Chondrocyte (in vitro differentiated cells): Measurements from ENCODE around the gene DNAJC7. TPM values are rescaled to one million over a fixed set of nuclear protein-coding genes. Genes with fewer than 3 reads are reported as not detected.

Source experiments
- DNase-seq: peaks from one replicate; pipeline ENCODE4 v3.0.0; 2021; ENCODE audit warnings: mixed read lengths, low spot score
- H3K27ac Mint-ChIP-seq: one replicate; pipeline ENCODE4 v1.8.0; 2021; ENCODE audit warnings: mild to moderate bottlenecking, moderate library complexity, mixed read lengths; ENCODE audit not compliant: unreplicated experiment
- H3K27me3 Mint-ChIP-seq: 2 replicates; pipeline ENCODE4 v1.8.0; 2021; ENCODE audit warnings: low read depth, mixed read lengths
- H3K36me3 Mint-ChIP-seq: 2 replicates; pipeline ENCODE4 v1.8.0; 2021; ENCODE audit warnings: low read depth, mixed read lengths
- H3K4me1 Mint-ChIP-seq: 2 replicates; pipeline ENCODE4 v1.8.0; 2021; ENCODE audit warnings: low read depth, mild to moderate bottlenecking, mixed read lengths
- H3K4me3 Mint-ChIP-seq: one replicate; pipeline ENCODE4 v1.8.0; 2021; ENCODE audit warnings: mild to moderate bottlenecking, moderate library complexity, mixed read lengths; ENCODE audit not compliant: unreplicated experiment
- H3K9me3 Mint-ChIP-seq: 2 replicates; pipeline ENCODE4 v1.8.0; 2021; ENCODE audit warnings: low read depth, mixed read lengths
- total RNA-seq: library from RNA; stranded (reverse); gene quantifications from 3 replicates; pipeline ENCODE4 v1.2.1, GENCODE V29; 2021
- TF ChIP-seq, protein P1 (sequence below): fragments of 200-600 bp; sonication (generic); IDR thresholded peaks from 2 replicates; pipeline ENCODE4 v1.5.0; 2021; ENCODE audit warnings: antibody characterized with exemption, mild to moderate bottlenecking, moderate library complexity

The DNAJC7 gene
- total RNA-seq, 1 donor from 2014 or later: 51.2 TPM

DNA sequence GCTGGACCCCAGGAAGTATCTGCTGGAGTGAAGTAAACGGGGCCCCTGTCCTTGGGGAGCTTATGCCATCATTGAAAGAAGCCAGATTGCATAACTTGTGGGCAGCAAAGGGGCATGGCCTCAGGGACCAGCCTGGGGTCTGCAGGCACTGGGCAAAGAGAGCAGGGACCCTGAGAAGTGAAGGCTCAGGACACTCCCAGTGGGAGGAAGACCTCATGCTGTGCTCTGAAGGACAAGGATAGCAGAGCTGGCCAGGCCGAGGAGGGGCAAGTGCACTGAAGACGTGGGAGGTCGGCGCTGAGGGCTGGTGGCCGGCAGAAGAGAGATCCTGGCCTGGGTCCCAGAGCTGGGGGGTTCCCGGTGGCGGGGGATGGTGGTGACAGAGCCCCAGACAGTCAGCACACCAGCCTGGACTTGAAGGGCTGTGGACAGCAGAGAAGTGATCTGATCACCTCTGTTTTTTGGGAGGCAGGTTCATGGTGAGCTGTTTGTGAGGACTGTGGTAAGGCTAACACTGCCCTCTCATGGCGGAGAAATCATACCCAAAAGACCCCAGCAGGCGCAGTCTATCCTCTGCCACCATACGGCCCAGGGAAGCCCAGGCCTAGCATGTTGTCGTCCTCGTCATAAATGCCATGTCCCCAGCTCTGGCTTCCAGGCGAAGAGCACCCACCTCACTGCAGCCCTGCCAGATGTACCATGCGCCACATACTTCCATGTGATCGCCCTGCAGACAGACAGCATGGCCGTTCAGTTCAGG is 57.7 kb downstream of the DNAJC7 start:
- peaks cover 27% of the 10 kb centered on the region for H3K4me1 Mint-ChIP-seq
- H3K9me3 Mint-ChIP-seq: no peaks in the 10 kb centered on the region
- H3K4me3 Mint-ChIP-seq: no peak overlapping the region
- H3K27ac Mint-ChIP-seq: peak overlapping the region; percentile 74
- H3K27me3 Mint-ChIP-seq: no peaks in the 10 kb centered on the region
- H3K36me3 Mint-ChIP-seq: no peaks in the 10 kb centered on the region
- DNase-seq: no peak
- TF ChIP-seq, protein P1, sequence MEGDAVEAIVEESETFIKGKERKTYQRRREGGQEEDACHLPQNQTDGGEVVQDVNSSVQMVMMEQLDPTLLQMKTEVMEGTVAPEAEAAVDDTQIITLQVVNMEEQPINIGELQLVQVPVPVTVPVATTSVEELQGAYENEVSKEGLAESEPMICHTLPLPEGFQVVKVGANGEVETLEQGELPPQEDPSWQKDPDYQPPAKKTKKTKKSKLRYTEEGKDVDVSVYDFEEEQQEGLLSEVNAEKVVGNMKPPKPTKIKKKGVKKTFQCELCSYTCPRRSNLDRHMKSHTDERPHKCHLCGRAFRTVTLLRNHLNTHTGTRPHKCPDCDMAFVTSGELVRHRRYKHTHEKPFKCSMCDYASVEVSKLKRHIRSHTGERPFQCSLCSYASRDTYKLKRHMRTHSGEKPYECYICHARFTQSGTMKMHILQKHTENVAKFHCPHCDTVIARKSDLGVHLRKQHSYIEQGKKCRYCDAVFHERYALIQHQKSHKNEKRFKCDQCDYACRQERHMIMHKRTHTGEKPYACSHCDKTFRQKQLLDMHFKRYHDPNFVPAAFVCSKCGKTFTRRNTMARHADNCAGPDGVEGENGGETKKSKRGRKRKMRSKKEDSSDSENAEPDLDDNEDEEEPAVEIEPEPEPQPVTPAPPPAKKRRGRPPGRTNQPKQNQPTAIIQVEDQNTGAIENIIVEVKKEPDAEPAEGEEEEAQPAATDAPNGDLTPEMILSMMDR: peak; percentile 78

DNA sequence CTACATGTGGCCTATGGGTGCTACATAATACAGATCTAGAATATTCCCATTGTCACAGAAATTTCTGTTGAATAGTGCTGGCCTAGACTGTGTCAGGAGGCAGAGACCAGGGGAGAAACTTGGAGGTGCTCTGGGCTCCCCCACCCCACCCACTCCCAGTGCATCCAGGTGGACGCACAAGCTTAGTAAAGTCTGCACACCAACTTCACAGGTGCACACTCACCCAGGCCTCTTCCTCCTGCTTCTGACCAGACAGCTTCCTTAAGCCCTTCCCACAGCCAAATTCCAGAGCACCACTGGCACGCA is 58.3 kb downstream of the DNAJC7 start:
- no peaks in the 10 kb centered on the region for H3K27me3 Mint-ChIP-seq
- H3K27ac Mint-ChIP-seq: peak overlapping the region; percentile 74
- no peaks in the 10 kb centered on the region for H3K9me3 Mint-ChIP-seq
- TF ChIP-seq, protein P1: no peak
- peaks cover 27% of the 10 kb centered on the region for H3K4me1 Mint-ChIP-seq
- H3K36me3 Mint-ChIP-seq: no peaks in the 10 kb centered on the region
- H3K4me3 Mint-ChIP-seq: no peak overlapping the region
- DNase-seq: no peak

DNA sequence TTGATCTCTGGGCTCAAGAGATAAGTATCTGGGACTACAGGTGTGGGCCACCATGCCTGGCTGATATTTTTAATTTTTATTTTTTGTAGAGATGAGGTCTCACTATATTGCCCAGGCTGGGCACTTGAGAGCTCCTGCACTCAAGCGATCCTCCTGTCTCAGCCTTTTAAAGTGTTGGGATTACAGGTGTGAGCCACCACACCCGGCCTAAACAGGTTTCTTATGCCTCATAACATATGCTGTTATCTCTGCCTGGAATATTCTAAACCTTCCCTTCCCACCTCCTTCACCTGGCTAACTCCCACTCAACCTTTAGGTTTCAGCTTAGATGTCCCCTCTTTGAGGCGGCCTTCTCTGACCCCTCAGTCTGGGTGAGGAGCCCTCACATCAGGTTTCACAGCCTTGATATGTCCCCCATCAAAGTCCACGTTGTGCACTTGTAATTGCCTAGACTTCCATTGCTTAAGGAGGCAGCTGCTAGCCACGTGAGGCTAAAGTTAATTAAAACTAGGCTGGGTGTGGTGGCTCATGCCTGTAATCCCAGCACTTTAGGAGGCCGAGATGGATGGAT is 59.3 kb downstream of the DNAJC7 start:
- TF ChIP-seq, protein P1: no peak
- peak overlapping the region; percentile 74 for H3K27ac Mint-ChIP-seq
- H3K36me3 Mint-ChIP-seq: no peaks in the 10 kb centered on the region
- DNase-seq: no peak
- H3K27me3 Mint-ChIP-seq: no peaks in the 10 kb centered on the region
- no peaks in the 10 kb centered on the region for H3K9me3 Mint-ChIP-seq
- H3K4me3 Mint-ChIP-seq: no peak overlapping the region
- peaks cover 27% of the 10 kb centered on the region for H3K4me1 Mint-ChIP-seq

DNA sequence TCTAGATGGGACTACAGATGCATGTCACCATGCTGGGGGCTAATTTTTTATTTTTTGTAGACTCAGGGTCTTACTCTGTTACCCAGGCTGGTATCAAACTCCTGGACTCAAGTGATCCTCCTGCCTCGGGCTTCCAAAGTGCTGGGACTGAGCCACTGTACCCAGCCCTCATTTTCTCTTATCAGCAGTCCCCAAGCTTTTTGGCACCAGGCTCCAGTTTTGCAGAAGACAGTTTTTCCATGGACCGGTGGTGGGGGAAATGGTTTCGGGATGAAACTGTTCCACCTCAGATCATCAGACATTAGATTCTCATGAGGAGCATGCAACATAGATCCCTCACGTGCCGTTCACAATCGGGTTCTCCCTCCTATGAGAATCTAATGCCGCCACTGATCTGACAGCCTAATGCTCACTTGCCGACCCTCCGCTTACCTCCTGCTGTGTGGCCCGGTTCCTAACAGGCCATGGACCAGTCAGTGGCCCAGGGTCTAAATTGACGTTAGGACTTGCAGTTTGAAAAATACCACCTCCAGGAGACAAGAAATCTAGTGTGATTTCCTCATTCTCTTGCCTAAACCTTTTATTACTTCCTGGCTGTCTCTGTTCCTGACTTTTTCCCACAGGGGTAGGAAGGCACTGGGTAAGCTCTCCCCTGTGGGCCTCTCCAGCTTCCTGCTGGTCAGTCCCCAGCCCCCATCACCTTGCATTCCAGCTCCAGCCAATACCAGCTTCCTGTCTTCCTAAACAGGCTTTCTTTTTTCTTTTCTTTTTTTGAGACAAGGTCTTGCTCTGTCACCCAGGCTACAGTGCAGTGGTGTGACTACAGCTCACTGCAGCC is 60.0 kb downstream of the DNAJC7 start:
- DNase-seq: no peak
- Mint-ChIP-seq H3K27me3 (no peaks in the 10 kb centered on the region), H3K9me3 (no peaks in the 10 kb centered on the region), H3K27ac (peak overlapping the region; percentile 74), H3K36me3 (no peaks in the 10 kb centered on the region), H3K4me3 (no peak overlapping the region), H3K4me1 (peaks cover 27% of the 10 kb centered on the region)
- TF ChIP-seq, protein P1: no peak

DNA sequence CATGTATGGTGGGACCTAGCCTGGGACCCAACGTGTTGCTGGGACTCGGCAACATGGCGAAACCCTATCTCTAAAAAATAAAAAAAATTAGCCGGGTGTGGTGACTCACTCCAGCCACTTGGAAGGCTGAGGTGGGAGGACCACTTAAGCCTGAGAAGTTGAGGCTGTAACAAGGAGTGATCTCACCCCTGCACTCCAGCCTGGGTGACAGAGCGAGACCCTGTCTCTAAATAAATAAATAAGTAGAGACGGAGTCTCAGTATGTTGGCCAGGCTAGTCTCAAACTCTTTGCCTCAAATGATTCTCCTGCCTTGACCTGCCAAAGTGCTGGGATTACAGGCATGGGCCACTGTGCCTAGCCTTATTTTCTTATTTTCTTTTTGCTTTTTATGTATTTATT is 60.7 kb downstream of the DNAJC7 start:
- Mint-ChIP-seq H3K9me3 (no peaks in the 10 kb centered on the region), H3K36me3 (no peaks in the 10 kb centered on the region), H3K4me3 (no peak overlapping the region), H3K27ac (no peak overlapping the region), H3K4me1 (peaks cover 27% of the 10 kb centered on the region), H3K27me3 (no peaks in the 10 kb centered on the region)
- DNase-seq: no peak
- TF ChIP-seq, protein P1: no peak
